ENCODE measurements around the gene ZNF219. TPM values are rescaled to one million over a fixed set of nuclear protein-coding genes. Genes with fewer than 3 reads are reported as not detected.

ZNF219 gene
- total RNA-seq, 3 donors from 2014 or later: 32.4 to 62.2 (median 32.8) TPM

DNA sequence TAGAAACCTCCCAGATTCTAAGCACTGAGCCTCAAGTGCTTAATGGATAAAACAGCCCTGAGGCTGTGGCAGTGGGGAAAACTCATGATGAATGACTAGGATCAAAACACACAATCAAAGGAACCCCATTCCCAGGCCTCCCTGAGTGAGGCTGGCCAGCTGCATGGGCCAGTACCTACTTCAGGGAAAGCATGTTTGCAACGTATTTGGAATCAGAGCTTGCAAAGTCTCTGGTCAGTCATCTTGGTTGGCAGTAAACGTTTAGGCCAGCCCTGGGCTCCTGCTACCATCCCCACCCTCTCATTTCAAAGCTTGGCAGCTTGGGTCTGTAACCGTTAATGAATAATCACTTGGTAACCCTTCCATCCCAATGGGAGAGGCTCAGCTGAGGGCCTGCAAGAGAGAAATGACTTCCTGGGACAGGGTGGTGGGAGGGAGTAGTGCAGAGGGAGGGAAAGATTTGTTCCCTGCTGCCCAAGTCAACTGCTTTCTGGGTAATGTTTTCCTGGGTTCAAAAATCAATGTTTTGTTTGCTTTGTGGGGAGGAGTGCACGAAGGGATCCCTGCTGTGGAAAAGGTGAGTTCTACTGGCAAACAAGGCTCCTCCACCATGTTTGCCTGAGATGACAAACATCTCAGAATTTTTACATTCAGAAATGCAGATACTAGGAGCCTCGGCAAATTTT lies 42.9 kb downstream of the ZNF219 start:
- no peak overlapping the region for H3K27ac ChIP-seq
- intact Hi-C loops (cut with DNase I; ENCODE audit: low total_unique reads): no loop called here
- H3K27me3 ChIP-seq: no peaks in the 10 kb centered on the region
- H3K4me1 ChIP-seq: no peaks in the 10 kb centered on the region
- no peak for DNase-seq (ENCODE audit: low spot score in 2 of 2)
- TF ChIP-seq POLR2AphosphoS5 (IDR thresholded peaks at IDR 0.05) (no peak), POLR2A (IDR thresholded peaks at IDR 0.05) (no peak)
- TF ChIP-seq, protein P1, sequence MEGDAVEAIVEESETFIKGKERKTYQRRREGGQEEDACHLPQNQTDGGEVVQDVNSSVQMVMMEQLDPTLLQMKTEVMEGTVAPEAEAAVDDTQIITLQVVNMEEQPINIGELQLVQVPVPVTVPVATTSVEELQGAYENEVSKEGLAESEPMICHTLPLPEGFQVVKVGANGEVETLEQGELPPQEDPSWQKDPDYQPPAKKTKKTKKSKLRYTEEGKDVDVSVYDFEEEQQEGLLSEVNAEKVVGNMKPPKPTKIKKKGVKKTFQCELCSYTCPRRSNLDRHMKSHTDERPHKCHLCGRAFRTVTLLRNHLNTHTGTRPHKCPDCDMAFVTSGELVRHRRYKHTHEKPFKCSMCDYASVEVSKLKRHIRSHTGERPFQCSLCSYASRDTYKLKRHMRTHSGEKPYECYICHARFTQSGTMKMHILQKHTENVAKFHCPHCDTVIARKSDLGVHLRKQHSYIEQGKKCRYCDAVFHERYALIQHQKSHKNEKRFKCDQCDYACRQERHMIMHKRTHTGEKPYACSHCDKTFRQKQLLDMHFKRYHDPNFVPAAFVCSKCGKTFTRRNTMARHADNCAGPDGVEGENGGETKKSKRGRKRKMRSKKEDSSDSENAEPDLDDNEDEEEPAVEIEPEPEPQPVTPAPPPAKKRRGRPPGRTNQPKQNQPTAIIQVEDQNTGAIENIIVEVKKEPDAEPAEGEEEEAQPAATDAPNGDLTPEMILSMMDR (IDR thresholded peaks at IDR 0.05): no peak
- no peak overlapping the region for H3K4me3 ChIP-seq
- H3K36me3 ChIP-seq: no peaks in the 10 kb centered on the region
- H3K9me3 ChIP-seq: no peaks in the 10 kb centered on the region

GRCh38 chr14:21054768-21055145 lies 43.7 kb downstream of the ZNF219 start:
- no peak for DNase-seq (ENCODE audit: low spot score in 2 of 2)
- Histone ChIP-seq H3K4me1 (no peaks in the 10 kb centered on the region), H3K4me3 (no peak overlapping the region), H3K9me3 (no peaks in the 10 kb centered on the region), H3K27ac (no peak overlapping the region), H3K36me3 (no peaks in the 10 kb centered on the region), H3K27me3 (no peaks in the 10 kb centered on the region)
- TF ChIP-seq, protein P1 (IDR thresholded peaks at IDR 0.05): no peak
- TF ChIP-seq POLR2AphosphoS5 (IDR thresholded peaks at IDR 0.05): no peak
- no peak for TF ChIP-seq POLR2A (IDR thresholded peaks at IDR 0.05)
- intact Hi-C loops (cut with DNase I; ENCODE audit: low total_unique reads): no loop called here

DNA sequence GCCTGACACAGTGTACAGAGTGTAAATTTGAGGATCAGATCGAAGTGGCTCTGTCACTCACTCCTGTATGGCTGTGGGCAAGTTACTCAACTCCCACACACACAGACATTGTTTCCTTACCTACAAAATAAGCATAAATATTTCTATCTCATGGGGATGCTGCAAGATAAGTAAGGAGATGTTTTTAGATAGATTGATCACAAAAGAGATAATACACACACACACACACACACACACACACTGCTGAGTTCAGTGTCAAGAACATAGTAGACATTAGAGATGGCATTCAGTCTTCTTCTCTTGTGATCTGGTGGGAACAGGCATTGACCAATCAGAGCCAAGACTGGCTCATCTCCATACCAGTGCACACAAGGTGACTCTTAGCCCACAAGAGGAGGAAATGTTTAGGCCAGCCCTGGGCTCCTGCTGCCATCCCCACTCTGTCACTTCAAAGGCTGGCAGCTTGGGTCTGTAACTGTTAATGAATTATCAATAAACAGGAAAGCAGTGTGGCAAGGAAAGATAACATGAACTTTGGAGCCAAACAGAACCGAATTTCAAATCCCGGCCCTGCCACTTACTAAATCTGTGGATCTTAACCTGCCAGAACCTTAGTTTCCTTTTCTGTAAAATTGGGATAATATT lies 44.2 kb downstream of the ZNF219 start:
- intact Hi-C loops (cut with DNase I; ENCODE audit: low total_unique reads): no loop called here
- TF ChIP-seq POLR2AphosphoS5 (IDR thresholded peaks at IDR 0.05) (no peak), POLR2A (IDR thresholded peaks at IDR 0.05) (no peak)
- TF ChIP-seq, protein P1 (IDR thresholded peaks at IDR 0.05): no peak
- Histone ChIP-seq H3K36me3 (no peaks in the 10 kb centered on the region), H3K4me1 (no peaks in the 10 kb centered on the region), H3K9me3 (no peaks in the 10 kb centered on the region), H3K4me3 (no peak overlapping the region), H3K27ac (no peak overlapping the region), H3K27me3 (no peaks in the 10 kb centered on the region)
- DNase-seq (ENCODE audit: low spot score in 2 of 2): no peak

GRCh38 chr14:21053184-21054122 lies 45.0 kb downstream of the ZNF219 start:
- intact Hi-C loops (cut with DNase I; ENCODE audit: low total_unique reads): no loop called here
- H3K36me3 ChIP-seq: no peaks in the 10 kb centered on the region
- no peak overlapping the region for H3K4me3 ChIP-seq
- H3K9me3 ChIP-seq: no peaks in the 10 kb centered on the region
- no peak for TF ChIP-seq POLR2A (IDR thresholded peaks at IDR 0.05)
- TF ChIP-seq POLR2AphosphoS5 (IDR thresholded peaks at IDR 0.05): no peak
- TF ChIP-seq, protein P1 (IDR thresholded peaks at IDR 0.05): no peak
- no peaks in the 10 kb centered on the region for H3K4me1 ChIP-seq
- H3K27ac ChIP-seq: no peak overlapping the region
- H3K27me3 ChIP-seq: no peaks in the 10 kb centered on the region
- DNase-seq (ENCODE audit: low spot score in 2 of 2): no peak

Measured in breast epithelium (tissue), 4 donors.